Measurements from ENCODE around the gene TPR.

- no peak for TF ChIP-seq POLR2A (IDR thresholded peaks at IDR 0.05)
- TF ChIP-seq, protein P1, sequence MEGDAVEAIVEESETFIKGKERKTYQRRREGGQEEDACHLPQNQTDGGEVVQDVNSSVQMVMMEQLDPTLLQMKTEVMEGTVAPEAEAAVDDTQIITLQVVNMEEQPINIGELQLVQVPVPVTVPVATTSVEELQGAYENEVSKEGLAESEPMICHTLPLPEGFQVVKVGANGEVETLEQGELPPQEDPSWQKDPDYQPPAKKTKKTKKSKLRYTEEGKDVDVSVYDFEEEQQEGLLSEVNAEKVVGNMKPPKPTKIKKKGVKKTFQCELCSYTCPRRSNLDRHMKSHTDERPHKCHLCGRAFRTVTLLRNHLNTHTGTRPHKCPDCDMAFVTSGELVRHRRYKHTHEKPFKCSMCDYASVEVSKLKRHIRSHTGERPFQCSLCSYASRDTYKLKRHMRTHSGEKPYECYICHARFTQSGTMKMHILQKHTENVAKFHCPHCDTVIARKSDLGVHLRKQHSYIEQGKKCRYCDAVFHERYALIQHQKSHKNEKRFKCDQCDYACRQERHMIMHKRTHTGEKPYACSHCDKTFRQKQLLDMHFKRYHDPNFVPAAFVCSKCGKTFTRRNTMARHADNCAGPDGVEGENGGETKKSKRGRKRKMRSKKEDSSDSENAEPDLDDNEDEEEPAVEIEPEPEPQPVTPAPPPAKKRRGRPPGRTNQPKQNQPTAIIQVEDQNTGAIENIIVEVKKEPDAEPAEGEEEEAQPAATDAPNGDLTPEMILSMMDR (IDR thresholded peaks at IDR 0.05) = no peak
- TF ChIP-seq EP300 (IDR thresholded peaks at IDR 0.05) = no peak
These were observed 63.5 kb downstream of the TPR start for GRCh38 chr1:186311375-186312051.

Measured in ovary (tissue), 3 donors.